GM23248 (cell line): ENCODE results near the gene PDE6B.

Experiments
- EZH2 ChIP-seq: fragments of 200-600 bp; sonication (generic); IDR thresholded peaks from 2 replicates; pipeline ENCODE4 v1.6.1; 2018; ENCODE audit warnings: antibody characterized with exemption, mild to moderate bottlenecking; ENCODE audit not compliant: insufficient read depth, poor library complexity, severe bottlenecking
- EZH2phosphoT487 ChIP-seq: fragments of 200-600 bp; sonication (generic); IDR thresholded peaks from 2 replicates; pipeline ENCODE4 v1.6.1; 2018; ENCODE audit warnings: antibody characterized with exemption, moderate library complexity, mild to moderate bottlenecking, low read depth; ENCODE audit not compliant: insufficient read depth

DNA sequence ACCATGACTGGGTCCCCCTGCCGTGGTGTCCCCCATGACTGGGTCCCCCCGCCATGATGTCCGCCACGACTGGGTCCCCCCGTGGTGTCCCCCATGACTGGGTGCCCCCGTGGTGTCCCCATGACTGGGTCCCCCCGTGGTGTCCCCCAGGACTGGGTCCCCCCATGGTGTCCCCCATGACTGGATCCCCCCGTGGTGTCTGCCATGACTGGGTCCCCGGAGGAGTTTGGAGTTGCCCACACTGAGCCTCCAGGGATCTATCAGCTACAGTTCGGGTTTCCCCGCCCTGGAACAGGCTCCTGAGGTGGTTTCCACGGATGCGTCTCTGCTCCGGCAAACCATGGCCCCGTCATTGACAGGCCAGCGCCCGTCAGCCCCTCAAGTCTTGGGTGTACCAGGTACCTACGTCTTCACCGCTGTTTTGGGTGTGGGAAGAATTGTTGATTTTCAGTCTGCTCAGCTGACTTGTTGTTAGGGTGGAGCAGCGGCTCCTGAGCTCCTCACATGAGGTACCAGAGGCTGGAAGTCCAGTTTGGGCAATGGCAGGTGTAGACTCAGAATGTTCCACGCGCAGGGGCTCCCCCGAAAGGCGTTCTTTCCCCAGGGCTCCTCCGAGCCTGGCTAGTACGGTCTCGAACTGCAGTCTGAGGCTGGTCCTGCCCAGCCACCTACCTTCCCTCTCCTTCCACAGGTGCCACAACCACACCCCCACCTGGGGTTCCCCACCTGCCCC lies 8.3 kb upstream of the PDE6B start:
- no peak for TF ChIP-seq EZH2
- TF ChIP-seq EZH2phosphoT487 = no peak
